ENCODE data around the gene CAMLG. TPM values are rescaled to one million over a fixed set of nuclear protein-coding genes. Genes with fewer than 3 reads are reported as not detected.

The CAMLG gene
- total and polyA plus RNA-seq, 9 of the 15 experiments (the other 6 are each of a cell fraction or from before 2014, with no cell fraction given): 11.3 to 22.0 (median 16.3) TPM

- TF ChIP-seq BCLAF1 (IDR thresholded peaks at IDR 0.05; ENCODE audit: borderline replicate concordance in 1 of 2, control insufficient read depth in 1 of 2, low read depth in 2 of 2, low read length in 1 of 2) (no peak), BDP1 (IDR thresholded peaks at IDR 0.05; ENCODE audit: insufficient read depth, insufficient read length) (no peak), NFYB (IDR thresholded peaks at IDR 0.05; ENCODE audit: extremely low read depth, insufficient read length) (no peak), PHB2 (IDR thresholded peaks at IDR 0.05; ENCODE audit: low read depth) (no peak; the same call in 1 of the 2 replicates), RBM34 (IDR thresholded peaks at IDR 0.05; ENCODE audit: borderline replicate concordance, insufficient read depth, low read length) (no peak), VEZF1 (CRISPR knock-in tag; IDR thresholded peaks at IDR 0.05) (peak; percentile 78), ELK3 (CRISPR knock-in tag; IDR thresholded peaks at IDR 0.05) (no peak), HBP1 (CRISPR knock-in tag; IDR thresholded peaks at IDR 0.05) (no peak), STAG1 (CRISPR knock-in tag; IDR thresholded peaks at IDR 0.05; ENCODE audit: borderline replicate concordance) (no peak; the same call in 1 of the 2 replicates), TGIF2 (CRISPR knock-in tag; IDR thresholded peaks at IDR 0.05) (no peak), SP1 (CRISPR knock-in tag; IDR thresholded peaks at IDR 0.05) (peak; percentile 98), ATF4 (CRISPR knock-in tag; IDR thresholded peaks at IDR 0.05) (no peak), ZNF77 (CRISPR knock-in tag; IDR thresholded peaks at IDR 0.05) (no peak), ZFX (CRISPR knock-in tag; IDR thresholded peaks at IDR 0.05) (peak; percentile 97), NFXL1 (CRISPR knock-in tag; IDR thresholded peaks at IDR 0.05) (no peak), RBBP5 (IDR thresholded peaks at IDR 0.05; ENCODE audit: borderline replicate concordance, insufficient read depth, low read length, poor library complexity, severe bottlenecking) (peak; percentile 73), BCOR (IDR thresholded peaks at IDR 0.05) (no peak)
Measured at GRCh38 chr5:134738133-134738962, at the start of gene CAMLG (continued).

Data from K562 (cell line).